NCI-H510A (cell line): ENCODE results near the gene PLCB1.

Experiments
- DNase-seq: peaks from one replicate; lab custom pipeline; 2025; lab: John Stamatoyannopoulos, UW

The PLCB1 gene

GRCh38 chr20:8212286-8212685, 80.2 kb downstream of the PLCB1 start:
- DNase-seq: no peak

DNA sequence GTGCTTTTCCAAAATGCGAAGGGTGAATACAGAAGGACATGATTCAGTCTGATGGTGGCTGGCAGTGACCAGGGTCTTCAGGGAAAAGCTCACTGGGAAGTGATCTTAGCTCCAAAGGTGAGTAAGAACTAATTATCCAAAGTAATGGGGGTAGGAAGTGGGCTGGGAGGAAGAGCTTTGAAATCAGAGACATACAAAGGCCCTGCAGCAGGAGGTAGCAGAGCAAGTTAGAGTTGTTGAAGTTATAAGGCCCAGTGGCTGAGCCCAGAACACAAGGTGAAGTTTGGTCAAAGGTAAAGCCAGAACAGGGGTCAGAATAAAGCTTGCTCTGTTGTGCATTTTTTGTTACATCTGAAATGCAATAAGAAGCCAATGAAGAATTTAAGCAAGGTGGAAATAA, 81.2 kb downstream of the PLCB1 start:
- DNase-seq: no peak

- DNase-seq: no peak
Observed at GRCh38 chr20:8213831-8214587, 81.9 kb downstream of the PLCB1 start.

GRCh38 chr20:8215361-8215781, 83.3 kb downstream of the PLCB1 start:
- DNase-seq: no peak

DNA sequence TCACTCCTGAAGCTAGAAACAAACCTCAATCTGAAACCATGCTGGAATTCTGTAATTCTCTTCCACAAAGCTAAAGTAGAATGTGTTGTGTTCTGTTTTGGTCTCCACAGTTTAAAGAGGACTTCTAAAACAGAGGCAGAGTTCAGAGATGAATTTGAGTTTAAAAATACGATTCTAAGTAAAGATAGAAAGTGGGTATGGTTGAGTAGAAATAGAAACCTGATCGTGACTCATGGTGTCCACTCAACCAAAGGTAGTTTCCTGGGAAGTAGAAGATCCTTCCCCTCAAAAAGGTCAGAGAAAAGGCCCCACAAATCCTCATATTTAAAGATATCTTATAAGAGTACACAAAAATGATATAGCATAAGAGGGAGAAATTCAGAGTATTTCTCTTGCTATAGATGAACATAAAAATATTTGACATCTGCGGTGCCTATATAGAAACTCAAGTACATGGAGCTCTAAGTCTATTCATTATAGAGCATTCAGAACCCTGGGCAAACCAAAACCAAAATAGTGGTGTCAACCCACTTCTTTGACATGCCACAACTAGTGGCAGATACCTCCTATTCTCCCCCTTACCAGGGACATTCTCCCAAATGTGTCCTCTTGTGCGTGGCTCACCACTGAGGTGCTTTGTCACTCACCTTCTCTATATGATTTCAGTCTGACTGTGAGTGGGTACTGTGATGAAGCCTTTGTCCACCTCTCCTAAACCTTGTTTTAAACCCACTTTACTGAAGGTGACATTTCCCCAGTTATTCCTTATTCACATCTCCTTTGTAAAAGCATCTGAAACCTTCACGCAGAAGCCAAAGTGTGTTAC, 84.5 kb downstream of the PLCB1 start:
- DNase-seq: no peak

DNA sequence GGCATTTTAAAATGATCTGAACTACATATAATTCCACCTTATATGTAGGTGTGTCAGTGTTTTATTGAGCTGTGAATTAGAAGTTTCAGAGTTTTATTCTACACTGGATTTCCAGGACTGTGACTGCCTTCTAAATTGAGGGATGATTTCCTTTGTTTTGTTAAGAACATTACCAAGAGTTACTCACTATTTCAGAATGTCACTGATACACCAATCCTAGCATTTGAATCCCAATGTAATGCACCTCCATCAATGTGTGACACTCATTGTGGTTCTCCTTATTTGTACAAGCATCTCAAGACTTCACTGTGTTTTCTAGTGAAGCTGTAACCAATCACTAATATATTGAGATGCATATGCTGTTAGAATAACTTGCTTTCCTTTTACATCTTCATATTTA, 86.8 kb downstream of the PLCB1 start:
- no peak for DNase-seq

DNA sequence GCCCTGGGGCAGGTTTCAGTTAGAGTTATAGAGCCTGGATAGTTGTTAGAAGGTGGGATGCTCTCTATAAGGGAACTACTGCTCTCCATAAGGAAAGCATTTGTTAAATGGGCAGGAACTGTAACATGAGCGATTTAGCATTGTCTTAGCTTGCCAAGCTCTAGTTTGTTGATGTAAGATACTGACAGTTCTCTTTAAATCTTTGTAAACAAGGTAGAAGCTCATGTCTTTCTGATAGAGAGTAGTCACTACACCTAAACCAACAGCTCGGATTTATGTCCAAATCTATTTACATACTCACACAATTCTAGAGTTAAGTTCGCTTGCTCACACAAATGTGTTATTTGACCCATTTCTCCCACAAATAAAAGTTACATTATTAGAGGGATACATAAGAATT, 87.3 kb downstream of the PLCB1 start:
- no peak for DNase-seq

DNA sequence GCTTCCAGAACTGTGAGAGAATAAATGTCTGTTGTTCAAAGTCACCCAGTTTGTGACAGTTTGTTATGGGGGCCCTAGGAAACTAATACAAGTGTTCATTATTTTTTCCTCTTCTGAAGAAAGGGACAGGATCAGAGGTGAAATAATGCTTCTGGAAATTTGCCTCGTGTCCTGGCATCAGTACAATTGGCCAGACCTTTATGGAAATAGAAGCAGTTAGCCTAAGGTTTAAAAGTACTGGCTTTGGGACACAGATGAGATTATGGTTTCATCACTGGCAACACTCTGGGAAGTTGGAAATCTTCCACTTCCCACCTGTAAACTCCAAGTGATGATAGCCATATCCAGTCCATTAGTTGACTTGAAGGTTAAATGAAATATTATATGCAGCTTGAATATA, 88.7 kb downstream of the PLCB1 start:
- no peak for DNase-seq

- no peak for DNase-seq
Observed at GRCh38 chr20:8221887-8222419, 89.9 kb downstream of the PLCB1 start.

- DNase-seq: no peak
Observed at GRCh38 chr20:8223091-8223870, 91.2 kb downstream of the PLCB1 start.

GRCh38 chr20:8225658-8226057, 93.6 kb downstream of the PLCB1 start:
- no peak for DNase-seq

DNA sequence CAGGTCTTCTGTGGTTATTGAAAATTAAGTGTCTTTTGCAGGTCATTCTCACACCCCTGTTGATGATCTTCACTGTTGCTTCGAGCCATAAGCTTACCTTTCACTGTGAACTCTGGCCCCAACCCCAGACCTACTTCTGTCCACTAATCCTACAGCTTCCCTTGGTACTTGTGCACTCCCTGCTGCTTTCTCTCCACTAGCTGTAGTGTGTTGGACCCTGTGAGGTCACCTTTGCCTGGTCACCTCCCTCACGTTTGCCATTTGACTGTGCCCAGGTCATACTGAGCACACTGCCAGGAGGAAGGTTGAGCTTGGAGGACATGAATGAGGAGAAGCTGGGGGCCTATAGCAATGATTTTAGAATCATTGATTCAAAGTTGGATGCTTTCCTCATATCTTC, 94.0 kb downstream of the PLCB1 start:
- DNase-seq: no peak

GRCh38 chr20:8227293-8227692, 95.2 kb downstream of the PLCB1 start:
- no peak for DNase-seq

DNA sequence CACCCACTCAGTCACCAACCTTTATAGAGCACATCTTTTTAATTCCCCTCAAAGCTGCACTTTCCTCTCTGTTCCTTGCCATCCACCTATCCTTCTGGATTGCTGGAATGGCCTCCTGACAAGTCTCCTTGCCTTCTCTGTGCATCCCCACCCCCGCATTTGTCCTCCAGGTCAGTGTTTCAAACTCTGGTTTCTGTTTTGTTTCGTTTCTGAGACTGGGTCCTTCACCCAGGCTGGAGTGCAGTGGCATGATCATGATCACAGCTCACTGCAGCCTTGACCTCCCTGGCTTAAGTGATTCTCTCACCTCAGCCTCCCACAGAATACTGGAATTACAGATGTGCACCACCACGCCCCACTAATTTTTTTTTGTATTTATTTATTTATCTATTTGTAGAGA, 96.2 kb downstream of the PLCB1 start:
- DNase-seq: no peak

GRCh38 chr20:8229090-8229489, 97.0 kb downstream of the PLCB1 start:
- DNase-seq: no peak

DNA sequence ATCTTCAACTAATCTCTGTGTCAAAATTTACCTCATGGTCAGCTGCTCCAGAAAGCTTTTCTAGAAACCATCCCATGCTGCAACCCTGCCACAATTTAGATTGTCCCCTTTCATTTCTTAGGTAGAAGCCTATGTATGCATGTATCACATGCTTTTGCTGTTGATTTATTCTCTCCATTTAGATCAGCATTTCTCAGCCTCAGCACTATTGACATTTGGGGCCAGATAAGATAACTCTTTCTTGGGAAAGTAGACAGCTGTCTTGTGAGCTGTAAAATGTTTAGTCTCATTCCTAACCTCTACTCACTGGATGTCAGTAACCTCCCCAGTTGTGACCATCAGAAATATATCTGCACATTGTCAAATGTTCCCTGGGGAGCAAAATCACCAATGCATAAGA, 99.0 kb downstream of the PLCB1 start:
- DNase-seq: no peak

DNA sequence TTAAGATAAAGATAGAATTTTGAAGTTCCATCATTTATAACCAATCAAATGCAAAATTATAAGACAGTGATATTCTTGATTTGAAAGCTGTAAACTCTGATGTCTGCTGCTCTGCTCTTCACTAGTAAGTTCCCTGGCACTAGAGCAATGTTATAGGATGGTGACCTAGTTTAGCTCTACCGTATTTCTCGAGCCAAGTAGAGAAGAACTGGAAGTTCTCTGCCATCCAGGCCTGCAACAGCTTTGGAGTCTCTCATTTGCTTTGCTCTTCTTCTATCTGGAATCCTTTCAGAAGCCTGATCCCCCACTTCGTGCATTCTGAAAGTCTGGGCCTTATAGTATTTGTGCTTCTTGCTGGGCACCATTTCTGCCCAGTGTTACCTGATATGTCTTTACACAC, 100.3 kb downstream of the PLCB1 start:
- DNase-seq: no peak

DNA sequence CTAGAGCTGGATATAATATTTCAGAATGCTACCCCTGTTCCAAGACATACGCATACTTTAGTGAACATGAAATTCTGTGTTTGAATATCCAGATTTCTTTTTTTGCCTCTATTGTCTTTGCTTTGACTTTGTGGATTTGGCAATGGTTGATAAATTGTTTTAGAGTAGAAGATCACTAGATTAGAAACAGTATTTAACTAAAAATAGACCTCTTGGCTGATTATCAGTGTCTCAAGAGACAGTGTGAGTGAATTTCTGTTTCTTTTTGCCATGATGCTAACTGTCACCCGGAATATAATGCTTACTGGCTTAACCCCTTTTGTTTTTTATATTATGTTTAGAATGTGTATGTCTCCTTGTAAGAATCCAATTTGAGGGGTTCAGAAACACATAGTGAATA, 102.5 kb downstream of the PLCB1 start:
- no peak for DNase-seq

GRCh38 chr20:8242066-8242465, 110.0 kb downstream of the PLCB1 start:
- no peak for DNase-seq

- DNase-seq: no peak
Observed at GRCh38 chr20:8242827-8243724, 111.0 kb downstream of the PLCB1 start.

GRCh38 chr20:8244637-8245036, 112.6 kb downstream of the PLCB1 start:
- DNase-seq: no peak
